Esophagus squamous epithelium (tissue), 5 donors: Measurements from ENCODE around the gene TOX2. TPM values are rescaled to one million over a fixed set of nuclear protein-coding genes. Genes with fewer than 3 reads are reported as not detected.

Source experiments
- DNase-seq: peaks from one replicate; lab custom pipeline; 2025; lab: John Stamatoyannopoulos, UW
- H3K27ac ChIP-seq, 4 donors: fragments of 200-600 bp; sonication (generic); one replicate each; pipeline ENCODE4 v1.5.1; 2016 to 2019; ENCODE audit warnings: mild to moderate bottlenecking in 1 of 4
- H3K27me3 ChIP-seq, 4 donors: fragments of 200-600 bp; sonication (generic); 1 replicate in 3 of 4; 2 replicates in 1 of 4; pipeline versions ENCODE4 v1.5.1 to v1.6.0; 2017 to 2021; ENCODE audit warnings: antibody characterized with exemption in 1 of 4
- H3K36me3 ChIP-seq, 3 donors: fragments of 200-600 bp; sonication (generic); one replicate each; pipeline ENCODE4 v1.5.1; 2016 to 2019
- H3K4me1 ChIP-seq, 3 donors: fragments of 200-600 bp; sonication (generic); one replicate each; pipeline ENCODE4 v1.5.1; 2017 to 2019
- H3K4me3 ChIP-seq, 4 donors: fragments of 200-600 bp; sonication (generic); 1 replicate in 3 of 4; 2 replicates in 1 of 4; pipeline ENCODE4 v1.5.1; 2016 to 2019; ENCODE audit warnings: mild to moderate bottlenecking in 2 of 4, moderate library complexity in 1 of 4
- H3K9me3 ChIP-seq, 3 donors: fragments of 200-600 bp; sonication (generic); one replicate each; pipeline ENCODE4 v1.5.1; 2016 to 2019
- CTCF ChIP-seq, 6 experiments: fragments of 450-650 bp in 4 of 6; fragments of 200-600 bp in 2 of 6; sonication (generic) in 2 of 6; IDR thresholded peaks; one replicate each; pipeline ENCODE4 v1.5.1; 2016 to 2019; ENCODE audit warnings: antibody characterized with exemption in 6 of 6, mild to moderate bottlenecking in 4 of 6, moderate library complexity in 4 of 6
- POLR2A ChIP-seq, 4 donors: fragments of 450-650 bp; IDR thresholded peaks; one replicate each; pipeline ENCODE4 v1.6.1; 2017; ENCODE audit warnings: antibody characterized with exemption in 4 of 4, mild to moderate bottlenecking in 4 of 4, moderate library complexity in 3 of 4
- WGBS, 2 donors: methylation state at CpG; one replicate each; pipeline ENCODE4 v1.1.5; 2018; 5-methylcytosine and 5-hydroxymethylcytosine counted together
- intact Hi-C: fragments of 100-400 bp; cut with DNase I; formaldehyde crosslinking; loops from one replicate; pipeline ENCODE4 v1.15.0; 2022
- total RNA-seq, 4 donors: library from RNA; depleted of rRNA; stranded (reverse); fragments of >200 nt; gene quantifications; one replicate each; pipeline ENCODE4 v1.1.0, GENCODE V29; 2016
- donor health status: DM: yes; HTN: yes; CAD: no.

Gene TOX2
- total RNA-seq, 4 donors from 2014 or later, result 0.99 to 22.9 (median 3.1) TPM

DNA sequence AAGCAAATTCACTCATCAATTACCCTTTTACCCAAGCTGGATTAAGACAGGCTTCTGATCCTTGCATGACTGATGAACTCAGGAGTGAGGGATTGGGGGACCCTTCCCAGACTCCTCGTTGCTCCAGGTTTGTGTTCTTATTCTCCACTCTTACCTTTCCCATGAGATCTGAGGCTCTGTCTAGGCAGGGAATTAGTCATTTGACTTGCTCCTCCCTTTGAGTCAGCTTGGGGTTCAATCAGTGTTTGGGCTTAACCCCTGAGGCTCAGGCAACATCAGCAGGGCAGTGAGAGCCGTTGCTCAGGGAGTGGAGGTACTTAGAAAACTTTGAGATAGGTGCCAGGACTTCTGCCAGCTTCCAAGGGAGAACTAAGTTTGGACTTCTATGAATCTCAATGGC lies 20.7 kb upstream of the TOX2 start:
- Histone ChIP-seq H3K27me3 (peaks cover 0 to 21% (median 0%) of the 10 kb centered on the region in 4 donors), H3K27ac (no peak overlapping the region), H3K4me3 (no peak overlapping the region), H3K4me1 (no peaks in the 10 kb centered on the region), H3K9me3 (peaks cover 0 to 11% (median 0%) of the 10 kb centered on the region in 3 donors), H3K36me3 (no peaks in the 10 kb centered on the region)
- intact Hi-C loops, result no loop called here
- TF ChIP-seq POLR2A (IDR thresholded peaks at IDR 0.05) (no peak), CTCF (IDR thresholded peaks at IDR 0.05) (no peak)
- WGBS, 2 donors, result 10 to 63% methylated on average over 2 of the region's 2 CpGs
- DNase-seq, result no peak

DNA sequence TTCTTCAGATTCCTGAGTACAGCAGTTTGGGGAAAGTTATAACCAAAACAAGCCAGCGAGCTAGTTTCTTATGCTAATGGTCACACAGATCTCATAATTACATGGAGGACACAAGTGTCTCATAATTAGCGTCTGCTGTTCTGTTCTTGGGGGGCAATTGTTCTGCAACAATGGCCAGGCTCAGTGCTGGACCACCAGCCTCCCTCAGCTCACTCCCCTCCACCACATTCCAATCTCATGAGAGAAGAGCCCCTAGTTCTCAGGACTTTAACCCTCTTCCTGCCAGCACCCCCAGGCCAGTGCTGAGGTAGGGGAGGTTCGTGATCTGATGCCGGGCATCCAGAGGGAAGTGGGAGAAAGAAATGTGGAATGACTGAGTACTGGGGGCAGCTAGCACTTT lies 20.2 kb upstream of the TOX2 start:
- TF ChIP-seq POLR2A (IDR thresholded peaks at IDR 0.05) (no peak), CTCF (IDR thresholded peaks at IDR 0.05) (no peak)

GRCh38 chr20:43895235-43895634 lies 19.4 kb upstream of the TOX2 start:
- WGBS, 2 donors, result 57 to 75% methylated on average over 4 of the region's 4 CpGs
- peaks cover 0 to 3% (median 0%) of the 10 kb centered on the region in 3 donors for H3K9me3 ChIP-seq

More for the DNA sequence above, 20.2 kb upstream of the TOX2 start:
- no peak for DNase-seq
- 47 to 65% methylated on average over 2 of the region's 4 CpGs for WGBS, 2 donors
- no peaks in the 10 kb centered on the region for H3K36me3 ChIP-seq
- peaks cover 0 to 4% (median 2%) of the 10 kb centered on the region in 3 donors for H3K4me1 ChIP-seq
- intact Hi-C loops, result no loop called here
- H3K27ac ChIP-seq, result no peak overlapping the region
- no peak overlapping the region for H3K4me3 ChIP-seq
- peaks cover 0 to 25% (median 0%) of the 10 kb centered on the region in 4 donors for H3K27me3 ChIP-seq
- peaks cover 0 to 11% (median 0%) of the 10 kb centered on the region in 3 donors for H3K9me3 ChIP-seq

DNA sequence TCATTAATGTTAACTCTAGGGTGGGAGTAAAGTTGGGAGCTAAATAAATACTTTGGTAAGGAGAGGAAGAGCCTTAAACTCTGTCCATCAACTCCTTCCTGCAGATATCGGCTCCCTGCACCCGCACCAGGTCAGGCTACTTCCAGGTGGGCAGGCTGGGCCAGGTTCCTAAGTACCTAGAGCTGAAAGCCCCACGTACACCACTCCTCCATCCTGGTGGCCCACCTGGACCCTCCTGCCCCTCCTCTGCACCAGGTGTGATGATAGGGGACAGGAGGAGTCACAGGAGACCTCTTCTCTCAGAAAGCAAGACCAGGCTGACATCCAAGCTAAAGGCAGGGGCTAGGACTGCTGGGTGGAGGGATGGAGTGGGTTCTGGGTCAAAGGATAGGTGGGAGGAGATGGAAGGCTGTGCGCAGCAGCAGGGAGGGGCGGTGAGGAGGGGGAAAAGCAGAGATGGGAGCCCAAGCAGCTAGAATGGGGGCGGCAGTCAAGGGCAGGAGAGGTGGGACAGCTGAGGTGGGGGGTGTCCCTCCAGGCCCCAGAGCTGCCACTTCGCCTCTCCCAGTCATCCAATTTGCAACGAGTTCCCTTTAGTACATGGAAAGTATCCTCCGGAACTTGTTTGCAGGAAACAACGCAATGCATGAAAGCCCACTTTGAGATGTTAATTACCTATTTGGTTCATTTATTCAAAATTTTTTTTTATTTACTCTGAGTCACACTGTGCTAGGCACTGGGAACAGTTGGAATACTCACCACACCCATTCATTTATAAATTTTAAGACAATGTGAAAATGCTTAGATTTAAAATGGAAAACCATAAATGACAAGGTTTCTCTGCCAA lies 15.2 kb upstream of the TOX2 start:
- Histone ChIP-seq H3K4me1 (peaks cover 0 to 19% (median 7%) of the 10 kb centered on the region in 3 donors), H3K4me3 (no peak overlapping the region), H3K36me3 (no peaks in the 10 kb centered on the region), H3K27ac (peak overlapping the region in 3 of 4 donors; percentile 21 to 57 (median 22)), H3K27me3 (peaks cover 0 to 17% (median 0%) of the 10 kb centered on the region in 4 donors), H3K9me3 (no peaks in the 10 kb centered on the region)
- intact Hi-C loops, result no loop called here
- 55 to 59% methylated on average over 10 of the region's 10 CpGs for WGBS, 2 donors
- TF ChIP-seq POLR2A (IDR thresholded peaks at IDR 0.05), result no peak
- no peak for TF ChIP-seq CTCF (IDR thresholded peaks at IDR 0.05)
- DNase-seq, result no peak

More at GRCh38 chr20:43895235-43895634, 19.4 kb upstream of the TOX2 start:
- Histone ChIP-seq H3K4me3 (no peak overlapping the region), H3K36me3 (no peaks in the 10 kb centered on the region), H3K4me1 (peaks cover 0 to 10% (median 7%) of the 10 kb centered on the region in 3 donors), H3K27me3 (peaks cover 0 to 26% (median 0%) of the 10 kb centered on the region in 4 donors), H3K27ac (no peak overlapping the region)
- TF ChIP-seq CTCF (IDR thresholded peaks at IDR 0.05) (no peak), POLR2A (IDR thresholded peaks at IDR 0.05) (no peak)
- no peak for DNase-seq
- intact Hi-C loops, result no loop called here

DNA sequence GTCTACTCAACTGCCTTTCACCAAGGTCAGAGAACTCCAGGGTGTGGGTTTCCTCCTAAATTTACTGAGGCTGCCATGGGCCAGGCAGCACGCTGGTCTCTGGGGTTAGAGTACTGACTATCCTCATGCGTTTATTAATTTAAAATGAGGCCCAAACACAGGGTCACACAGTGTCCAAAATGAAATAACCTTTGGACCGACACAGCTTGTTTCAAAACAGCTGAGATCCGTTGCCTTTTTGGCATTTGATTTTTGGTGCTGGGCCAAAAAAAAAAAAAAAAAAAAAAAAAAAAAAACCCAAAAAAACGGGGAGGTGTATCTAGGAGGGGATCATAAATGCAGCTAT lies 14.6 kb upstream of the TOX2 start:
- no peak overlapping the region for H3K4me3 ChIP-seq
- peak overlapping the region in 2 of 4 donors; percentile 47 to 57 for H3K27ac ChIP-seq
- peaks cover 0 to 19% (median 7%) of the 10 kb centered on the region in 3 donors for H3K4me1 ChIP-seq
- DNase-seq, result no peak
- H3K27me3 ChIP-seq, result peaks cover 0 to 11% (median 0%) of the 10 kb centered on the region in 4 donors
- 18 to 25% methylated on average over 5 of the region's 5 CpGs for WGBS, 2 donors
- no peak for TF ChIP-seq CTCF (IDR thresholded peaks at IDR 0.05)
- no peak for TF ChIP-seq POLR2A (IDR thresholded peaks at IDR 0.05)
- no peaks in the 10 kb centered on the region for H3K9me3 ChIP-seq
- intact Hi-C loops, result no loop called here
- no peaks in the 10 kb centered on the region for H3K36me3 ChIP-seq
